Thyroid gland (tissue), 4 donors: ENCODE measurements around the gene SND1.

ENCODE experiments used
- CTCF ChIP-seq, 6 experiments: fragments of 200-600 bp in 3 of 6; fragments of 450-650 bp in 3 of 6; sonication (generic) in 3 of 6; IDR thresholded peaks; one replicate each; pipeline ENCODE4 v1.5.1; 2016 to 2019; ENCODE audit warnings: antibody characterized with exemption in 6 of 6, mild to moderate bottlenecking in 2 of 6, inconsistent platforms in 1 of 6, moderate library complexity in 1 of 6
- POLR2A ChIP-seq, 2 donors: fragments of 450-650 bp; IDR thresholded peaks; one replicate each; pipeline ENCODE4 v1.6.1; 2017; ENCODE audit warnings: antibody characterized with exemption in 2 of 2, mild to moderate bottlenecking in 2 of 2, moderate library complexity in 1 of 2

- TF ChIP-seq CTCF (IDR thresholded peaks at IDR 0.05) (no peak), POLR2A (IDR thresholded peaks at IDR 0.05) (no peak)
Measured at GRCh38 chr7:127612263-127612662, 39.7 kb upstream of the SND1 start.
